K562 (cell line): ENCODE measurements around the gene RBMY1D. TPM values are rescaled to one million over a fixed set of nuclear protein-coding genes. Genes with fewer than 3 reads are reported as not detected.

Experiments
- ATAC-seq: fragments of 200-7000 bp; cut with Tn5 transposase; 3 replicates; pipeline ENCODE4 v1.9.1; 2020; ENCODE audit warnings: moderate library complexity
- BruUV-seq: library from RNA; stranded (reverse); fragments of 400-500 nt; replicated peaks from 2 replicates; lab custom pipeline; 2021; lab: Mats Ljungman, UMichigan
- CTCF ChIA-PET: fragments of 300-600 bp; formaldehyde crosslinking; extraction: SDS; loops from one replicate; lab custom pipeline; 2021; ENCODE audit warnings: low intra/inter-chr PET ratio; lab: Yijun Ruan, JAX
- POLR2A ChIA-PET: fragments of 300-600, 350-650 bp; sonication (Branson Sonifier 250); formaldehyde crosslinking; extraction: SDS; loops from one replicate; lab custom pipeline; 2021; ENCODE audit warnings: antibody characterized with exemption, inconsistent platforms; lab: Yijun Ruan, JAX
- DNase-seq, 4 experiments: peaks; one replicate each; pipeline versions ENCODE4 v3.0.0 to v3.0.0-alpha.2; 2011 to 2018; ENCODE audit warnings: low spot score in 3 of 4, mixed read lengths in 3 of 4; ENCODE audit errors: extremely low read depth in 1 of 4
- FAIRE-seq: peaks from 2 replicates; lab custom pipeline; 2011; peaks lifted over from hg19 to GRCh38; lab: Jason Lieb, UNC
- H2AFZ ChIP-seq: 2 replicates; pipeline ENCODE4 v1.6.0; 2011; ENCODE audit warnings: low read depth, low read length, control low read depth, inconsistent platforms
- H3K27ac ChIP-seq: fragments of 200-600 bp; 3 replicates; pipeline ENCODE4 v1.8.0; 2011; ENCODE audit warnings: low read depth, mild to moderate bottlenecking, control low read depth, inconsistent platforms, low read length, moderate library complexity, mixed read lengths; ENCODE audit errors: extremely low read depth
- H3K27me3 ChIP-seq, 2 experiments: fragments of 300-600 bp in 1 of 2; 2 replicates in 1 of 2; 3 replicates in 1 of 2; pipeline versions ENCODE4 v1.6.0 to v1.8.0; 2011; ENCODE audit warnings: inconsistent platforms in 2 of 2, low read length in 2 of 2, mild to moderate bottlenecking in 1 of 2, mixed read lengths in 1 of 2, moderate library complexity in 1 of 2; ENCODE audit not compliant: control insufficient read depth in 2 of 2, insufficient read depth in 2 of 2
- H3K36me3 ChIP-seq: fragments of 300-600 bp; 3 replicates; pipeline ENCODE4 v1.8.0; 2011; ENCODE audit warnings: mild to moderate bottlenecking, low read length, inconsistent platforms; ENCODE audit not compliant: control insufficient read depth, insufficient read depth
- H3K4me1 ChIP-seq, 2 experiments: fragments of 200-600 bp in 1 of 2; replicated peaks in 1 of 2; 2 replicates in 1 of 2; 3 replicates in 1 of 2; pipeline versions ENCODE4 v1.5.1 to v1.8.0; 2011; ENCODE audit warnings: inconsistent platforms in 2 of 2, low read length in 2 of 2, mild to moderate bottlenecking in 1 of 2, mixed read lengths in 1 of 2, moderate library complexity in 1 of 2; ENCODE audit not compliant: control insufficient read depth in 2 of 2, insufficient read depth in 2 of 2
- H3K4me2 ChIP-seq: 2 replicates; pipeline ENCODE4 v1.6.1; 2011; ENCODE audit warnings: low read length, control low read depth, inconsistent platforms, mixed read lengths; ENCODE audit not compliant: insufficient read depth
- H3K4me3 ChIP-seq: fragments of 200-600 bp; sonication (generic), shearing (Covaris generic); 2 replicates; pipeline ENCODE4 v1.5.1; 2016; ENCODE audit warnings: control low read depth, inconsistent platforms
- H3K79me2 ChIP-seq: fragments of 200-600 bp; 3 replicates; pipeline ENCODE4 v1.8.0; 2011; ENCODE audit warnings: low read length, inconsistent platforms; ENCODE audit not compliant: control insufficient read depth, insufficient read depth
- H3K9ac ChIP-seq, 2 experiments: 2 replicates each; pipeline versions ENCODE4 v1.6.0 to v1.6.1; 2011; ENCODE audit warnings: low read depth in 2 of 2, low read length in 2 of 2, control low read depth in 1 of 2, inconsistent platforms in 1 of 2, mild to moderate bottlenecking in 1 of 2, mixed read lengths in 1 of 2; ENCODE audit not compliant: insufficient read depth in 1 of 2
- H3K9me1 ChIP-seq: one replicate; pipeline ENCODE4 v1.6.0; 2011; ENCODE audit warnings: inconsistent platforms, mild to moderate bottlenecking, low read length, moderate library complexity; ENCODE audit not compliant: control insufficient read depth, insufficient read depth
- H3K9me3 ChIP-seq: replicated peaks from 2 replicates; pipeline ENCODE4 v1.5.1; 2011; ENCODE audit warnings: low read depth, low read length, inconsistent platforms; ENCODE audit not compliant: control insufficient read depth, insufficient read depth
- H4K20me1 ChIP-seq: replicated peaks from 2 replicates; pipeline ENCODE4 v1.6.1; 2011; ENCODE audit warnings: low read length, inconsistent platforms, mixed read lengths; ENCODE audit not compliant: control insufficient read depth, insufficient read depth
- BACH1 ChIP-seq: fragments of 200-800 bp; sonication (Bioruptor generic); IDR thresholded peaks from 2 replicates; pipeline ENCODE4 v1.6.1; 2016; ENCODE audit warnings: missing genetic modification characterization, missing compliant biosample characterization
- CREB3L1 ChIP-seq: fragments of 450-650 bp; IDR thresholded peaks from 2 replicates; pipeline ENCODE4 v1.6.1; 2014; ENCODE audit warnings: low read depth, mild to moderate bottlenecking, moderate library complexity, borderline replicate concordance
- GATAD2A ChIP-seq: fragments of 450-650 bp; IDR thresholded peaks from 2 replicates; pipeline ENCODE4 v1.6.1; 2017
- HBP1 ChIP-seq: fragments of 450-650 bp; formaldehyde crosslinking; IDR thresholded peaks from 2 replicates; pipeline ENCODE4 v1.4.0; 2022; ENCODE audit warnings: missing genetic modification characterization
- KLF6 ChIP-seq: fragments of 250-450 bp; sonication (Bioruptor Pico); IDR thresholded peaks from 2 replicates; pipeline ENCODE4 v1.4.0; 2020; ENCODE audit warnings: mild to moderate bottlenecking, moderate library complexity, borderline replicate concordance
- MIER1 ChIP-seq: fragments of 450-650 bp; IDR thresholded peaks from 2 replicates; pipeline ENCODE4 v1.6.1; 2016; ENCODE audit warnings: antibody characterized with exemption, mild to moderate bottlenecking, low read depth
- NCOA4 ChIP-seq: fragments of 450-650 bp; IDR thresholded peaks from 2 replicates; pipeline ENCODE4 v1.6.1; 2018; ENCODE audit warnings: mild to moderate bottlenecking; ENCODE audit not compliant: partially characterized antibody
- STAG1 ChIP-seq: sonication (generic); formaldehyde crosslinking; IDR thresholded peaks from 2 replicates; pipeline ENCODE4 v1.5.0; 2020; ENCODE audit warnings: missing genetic modification reagents, borderline replicate concordance
- TCF3 ChIP-seq: sonication (generic); formaldehyde crosslinking; IDR thresholded peaks from 2 replicates; pipeline ENCODE4 v1.4.0; 2020; ENCODE audit warnings: mild to moderate bottlenecking, missing genetic modification reagents
- ZNF589 ChIP-seq: fragments of 200-800 bp; sonication (Bioruptor generic); IDR thresholded peaks from 2 replicates; pipeline ENCODE4 v1.6.1; 2016; ENCODE audit warnings: low read depth, missing genetic modification characterization, missing compliant biosample characterization
- ZNF79 ChIP-seq: fragments of 250-450 bp; sonication (Bioruptor Pico); IDR thresholded peaks from 2 replicates; pipeline ENCODE4 v1.4.0; 2020; ENCODE audit warnings: low read depth, mild to moderate bottlenecking, moderate library complexity
- WGBS: fragments of 100-300 bp; shearing (Covaris generic); methylation state at CpG from one replicate; pipeline ENCODE4 v1.1.6; 2016; ENCODE audit warnings: low coverage, mixed read lengths; ENCODE audit not compliant: insufficient coverage; ENCODE audit errors: missing lambda C conversion rate; 5-methylcytosine and 5-hydroxymethylcytosine counted together
- in situ Hi-C: fragments of 300-500 bp; cut with MboI; formaldehyde crosslinking; loops from 4 replicates; pipeline ENCODE4 v1.15.0; 2018; ENCODE audit warnings: inconsistent platforms, mixed read lengths
- intact Hi-C: fragments of 100-400 bp; cut with micrococcal nuclease; formaldehyde crosslinking; loops from 2 replicates; pipeline ENCODE4 v1.14.2; 2022
- polyA plus RNA-seq, 8 experiments: library from polyadenylated mRNA; depleted of rRNA in 4 of 8; stranded (reverse) in 5 of 8; unstranded in 3 of 8; fragments of >200 nt; fragmentation: Nextera tagmentation in 2 of 8; fragmentation: Illumina TruSeq in 1 of 8; extraction: Ambion mirVana in 2 of 8; extraction: Trizol in 1 of 8; gene quantifications; 2 replicates each; pipeline versions ENCODE4 v1.2.1 to v1.2.3, GENCODE V29; 2011 to 2014; ENCODE audit warnings: inconsistent platforms in 1 of 8, missing spikeins in 1 of 8
- total RNA-seq, 7 experiments: library from RNA; depleted of rRNA in 6 of 7; stranded (reverse); fragments of >200 nt in 6 of 7; fragmentation: Illumina TruSeq in 2 of 7; extraction: Trizol in 2 of 7; gene quantifications; 2 replicates each; pipeline versions ENCODE4 v1.2.1 to v1.2.3, GENCODE V29; 2011 to 2021; ENCODE audit warnings: low replicate concordance in 1 of 7
- TF ChIP-seq, protein P1 (sequence below), 2 experiments: fragments of 450-650 bp; IDR thresholded peaks; 2 replicates each; pipeline ENCODE4 v1.6.1; 2016

RBMY1D gene
- total and polyA plus RNA-seq, 9 of the 15 experiments (the other 6 are each of a cell fraction or from before 2014, with no cell fraction given): not detected

DNA sequence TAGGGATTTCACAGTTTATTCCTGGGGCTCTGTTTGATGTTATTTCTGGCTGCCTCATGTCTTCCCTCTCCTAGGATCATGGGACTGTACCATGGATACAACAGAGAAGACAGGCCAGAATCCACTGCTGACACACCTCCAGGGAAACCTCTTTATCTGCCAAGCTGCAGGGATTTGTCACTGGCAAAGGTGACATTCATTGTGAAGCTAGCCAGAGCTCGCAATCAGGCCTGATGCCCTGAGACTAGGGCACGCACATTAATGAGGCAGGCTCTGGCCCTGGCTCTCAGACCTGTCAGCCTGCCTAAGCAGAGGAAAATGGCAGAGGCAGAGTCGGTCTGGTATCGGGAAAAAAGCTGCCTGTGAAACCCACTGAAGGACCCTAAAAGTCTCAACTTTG lies 52.2 kb downstream of the RBMY1D start:
- H3K9me3 ChIP-seq: no peaks in the 10 kb centered on the region
- H3K36me3 ChIP-seq: no peaks in the 10 kb centered on the region
- no peak for FAIRE-seq
- no peaks in the 10 kb centered on the region for H3K79me2 ChIP-seq
- H2AFZ ChIP-seq: no peak overlapping the region
- H3K9ac ChIP-seq: no peak overlapping the region
- no peaks in the 10 kb centered on the region for H4K20me1 ChIP-seq
- ATAC-seq: no peak
- no peaks in the 10 kb centered on the region for H3K4me1 ChIP-seq
- WGBS: no CpG with 5 or more reads among the region's 4 CpGs
- H3K4me2 ChIP-seq: no peak overlapping the region
- H3K9me1 ChIP-seq: no peaks in the 10 kb centered on the region
- POLR2A ChIA-PET: no interaction called here
- TF ChIP-seq NCOA4: no peak
- no peak for TF ChIP-seq TCF3 (CRISPR knock-in tag)
- TF ChIP-seq, all 486 proteins: peak for 0
- in situ Hi-C loops: no loop called here
- Histone ChIP-seq H3K4me3 (no peak overlapping the region), H3K27me3 (no peaks in the 10 kb centered on the region), H3K27ac (no peak overlapping the region)
- DNase-seq: no peak
- intact Hi-C loops: no loop called here
- CTCF ChIA-PET: no interaction called here
- no TSS peak for BruUV-seq

DNA sequence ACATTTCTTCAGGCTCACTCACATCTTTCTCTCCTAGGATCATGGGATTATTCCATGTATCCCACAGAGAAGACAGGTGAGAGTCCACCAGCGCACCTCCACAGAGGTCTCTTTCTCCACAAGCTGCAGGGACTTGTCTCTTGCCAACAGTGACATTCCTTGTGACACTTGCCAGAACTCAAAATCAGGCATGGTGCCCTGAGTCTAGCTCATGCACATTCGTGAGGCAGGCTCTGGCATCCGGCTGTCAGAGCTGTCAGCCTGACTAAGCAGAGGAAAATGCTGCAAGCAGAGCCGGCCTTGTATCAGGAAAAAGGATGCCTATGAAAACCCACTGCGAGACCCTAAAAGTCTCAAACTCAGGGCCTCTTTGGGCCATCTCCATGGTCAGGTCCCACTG lies 54.8 kb downstream of the RBMY1D start:
- Histone ChIP-seq H3K27ac (no peak overlapping the region), H3K36me3 (no peaks in the 10 kb centered on the region), H3K9me3 (no peaks in the 10 kb centered on the region), H3K9me1 (no peaks in the 10 kb centered on the region), H3K79me2 (no peaks in the 10 kb centered on the region), H3K27me3 (no peaks in the 10 kb centered on the region), H2AFZ (no peak overlapping the region), H4K20me1 (no peaks in the 10 kb centered on the region), H3K4me3 (no peak overlapping the region), H3K4me2 (no peak overlapping the region), H3K4me1 (no peaks in the 10 kb centered on the region), H3K9ac (no peak overlapping the region)
- no peak for FAIRE-seq
- in situ Hi-C loops: no loop called here
- no peak for ATAC-seq
- ChIA-PET CTCF (no interaction called here), POLR2A (no interaction called here)
- DNase-seq: no peak
- BruUV-seq: no TSS peak
- intact Hi-C loops: no loop called here
- TF ChIP-seq ZNF79 (CRISPR knock-in tag): no peak
- no peak for TF ChIP-seq CREB3L1
- no peak for TF ChIP-seq MIER1
- TF ChIP-seq KLF6: no peak
- no peak for TF ChIP-seq GATAD2A
- TF ChIP-seq ZNF589 (CRISPR knock-in tag): no peak
- TF ChIP-seq, protein P1, sequence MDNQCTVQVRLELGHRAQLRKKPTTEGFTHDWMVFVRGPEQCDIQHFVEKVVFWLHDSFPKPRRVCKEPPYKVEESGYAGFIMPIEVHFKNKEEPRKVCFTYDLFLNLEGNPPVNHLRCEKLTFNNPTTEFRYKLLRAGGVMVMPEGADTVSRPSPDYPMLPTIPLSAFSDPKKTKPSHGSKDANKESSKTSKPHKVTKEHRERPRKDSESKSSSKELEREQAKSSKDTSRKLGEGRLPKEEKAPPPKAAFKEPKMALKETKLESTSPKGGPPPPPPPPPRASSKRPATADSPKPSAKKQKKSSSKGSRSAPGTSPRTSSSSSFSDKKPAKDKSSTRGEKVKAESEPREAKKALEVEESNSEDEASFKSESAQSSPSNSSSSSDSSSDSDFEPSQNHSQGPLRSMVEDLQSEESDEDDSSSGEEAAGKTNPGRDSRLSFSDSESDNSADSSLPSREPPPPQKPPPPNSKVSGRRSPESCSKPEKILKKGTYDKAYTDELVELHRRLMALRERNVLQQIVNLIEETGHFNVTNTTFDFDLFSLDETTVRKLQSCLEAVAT (IDR thresholded peaks at IDR 0.05): no peak
- TF ChIP-seq BACH1 (tag): no peak
- TF ChIP-seq HBP1 (CRISPR knock-in tag): no peak
- TF ChIP-seq STAG1: no peak
- no CpG with 5 or more reads among the region's 5 CpGs for WGBS
